ENCODE results near the gene MLLT3.

Gene MLLT3

DNA sequence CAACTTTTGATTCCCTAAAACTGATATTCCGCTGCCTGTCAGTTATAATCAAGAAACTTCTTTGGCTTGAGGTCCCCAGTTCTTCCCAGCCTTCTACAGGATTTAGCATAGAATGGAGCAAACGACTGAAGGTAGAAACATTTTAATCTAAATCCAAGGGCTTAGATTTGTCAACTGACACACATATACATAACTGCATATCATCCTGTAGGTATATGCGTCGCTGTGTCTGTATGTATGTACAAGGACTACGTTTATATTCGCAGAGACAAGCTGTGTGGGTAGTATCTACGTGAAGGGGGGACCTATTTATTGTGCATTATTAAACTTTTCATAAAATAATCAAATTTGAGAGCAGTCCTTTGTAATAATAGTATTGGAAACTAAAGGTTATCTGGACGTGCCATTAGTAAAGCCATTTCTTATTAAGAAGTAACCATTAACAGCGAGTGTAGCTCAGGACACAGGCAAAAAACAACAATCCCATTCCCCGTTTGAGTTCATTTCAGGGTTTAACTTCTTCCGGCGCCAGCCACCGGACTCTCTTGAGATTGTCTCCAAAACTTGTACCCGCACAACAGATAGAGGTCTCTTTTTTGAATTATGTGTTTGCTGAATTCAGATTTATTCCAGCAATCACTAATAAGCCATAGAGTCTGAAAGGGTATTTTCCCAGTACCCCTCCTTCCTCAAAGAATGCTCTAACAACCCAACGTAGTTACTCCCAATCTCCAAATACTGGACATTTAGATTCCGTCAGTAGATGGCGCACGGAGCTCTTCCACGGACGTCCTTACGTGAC is 2.1 kb upstream of the MLLT3 start:
- DNase-seq = peak; percentile 29

DNA sequence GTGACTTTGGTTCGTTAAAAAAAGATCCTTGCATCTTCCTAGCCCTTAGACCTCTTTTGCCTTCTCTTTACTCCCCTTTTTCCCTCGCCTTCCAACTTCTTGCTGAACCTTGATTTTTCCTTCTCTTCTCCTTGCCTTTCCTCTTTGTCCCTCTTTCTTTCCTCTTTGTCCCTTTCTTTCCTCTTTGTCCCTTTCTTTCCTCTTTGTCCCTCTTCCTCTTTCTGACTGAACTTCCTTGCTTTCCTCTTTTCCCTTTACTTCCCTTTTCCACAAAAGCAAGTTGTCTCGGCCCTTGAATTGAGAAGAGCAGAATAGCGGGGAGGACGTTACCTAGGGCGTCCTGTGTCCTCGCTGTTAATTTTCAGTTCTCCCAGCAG is 1.4 kb upstream of the MLLT3 start:
- DNase-seq = no peak

DNA sequence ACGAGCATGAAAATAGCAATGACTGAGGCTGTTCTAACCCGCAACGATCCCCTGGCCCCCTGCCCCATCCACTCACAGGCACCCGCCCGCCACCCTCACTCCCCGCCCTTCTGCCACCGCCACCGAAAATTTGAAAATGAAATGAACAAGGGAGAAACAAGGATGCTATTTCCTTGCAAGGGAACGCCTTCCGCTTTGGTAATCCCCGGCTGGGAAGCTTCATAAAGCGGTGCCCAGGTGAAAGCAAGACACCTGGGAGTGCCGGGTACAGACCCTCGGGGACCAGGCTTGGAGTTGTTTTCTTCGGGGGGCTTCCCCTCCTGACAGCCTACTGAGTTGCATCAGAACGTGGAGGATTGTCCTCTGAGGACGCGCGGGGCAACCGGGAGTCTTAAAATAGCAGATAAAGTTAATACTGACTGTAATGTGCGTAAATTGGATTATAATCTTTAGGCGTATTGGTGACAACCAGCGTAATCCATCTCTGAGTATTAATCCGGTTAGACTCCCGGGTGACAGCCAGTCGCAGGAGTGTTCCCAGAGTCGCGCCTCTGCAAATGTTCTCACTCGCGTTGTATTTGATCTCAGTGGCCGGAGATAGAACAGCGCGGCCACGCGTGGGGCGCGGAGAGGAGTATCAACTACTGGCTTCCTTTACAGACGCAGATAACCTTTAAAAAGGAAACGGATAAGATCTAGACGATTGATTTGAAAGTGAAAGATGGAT is 885 bp upstream of the MLLT3 start:
- DNase-seq = peak; percentile 46

GRCh38 chr9:20621471-20622329 is 599 bp downstream of the MLLT3 start:
- DNase-seq = peak; percentile 73

DNA sequence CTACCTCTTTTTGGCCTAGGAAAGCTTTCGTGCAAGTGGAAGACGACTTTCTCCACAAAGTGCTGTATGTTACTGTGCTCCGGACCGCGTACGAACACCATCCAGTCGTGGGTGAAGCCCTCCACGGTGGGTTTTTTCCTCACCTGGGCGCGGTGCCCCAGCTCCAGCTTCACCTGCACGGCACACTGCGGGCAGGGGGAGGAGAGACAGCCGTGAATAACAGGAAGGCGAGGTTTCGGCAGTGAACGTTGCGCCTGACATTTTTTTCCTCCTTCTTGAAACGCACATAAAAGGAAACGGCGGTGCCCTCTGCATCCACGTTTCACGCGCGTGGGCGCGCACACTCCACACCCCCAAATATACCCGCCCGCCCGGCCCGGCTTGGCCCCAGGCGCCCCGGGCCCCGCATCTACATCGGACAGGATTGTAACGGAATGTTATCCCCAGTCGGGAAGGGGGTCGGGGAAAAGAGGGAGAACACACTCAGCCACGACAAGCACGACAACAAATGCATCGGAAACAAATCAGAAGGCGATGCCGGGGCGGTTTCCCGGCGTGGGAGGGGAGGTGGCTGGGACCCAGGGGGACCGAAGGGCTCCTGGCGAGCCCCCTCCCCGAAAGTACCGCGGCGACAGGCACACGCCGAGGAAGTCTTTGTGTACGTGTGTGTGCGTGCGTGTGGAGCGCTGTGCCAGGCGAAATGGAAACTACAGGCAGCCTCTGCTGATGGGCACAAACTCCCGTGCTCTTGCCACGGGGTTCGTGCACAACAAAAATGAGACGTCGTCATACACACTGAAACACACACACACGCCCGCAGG is 1.4 kb downstream of the MLLT3 start:
- peak; percentile 43 for DNase-seq

GRCh38 chr9:20619487-20620200 is 2.7 kb downstream of the MLLT3 start:
- no peak for DNase-seq

DNA sequence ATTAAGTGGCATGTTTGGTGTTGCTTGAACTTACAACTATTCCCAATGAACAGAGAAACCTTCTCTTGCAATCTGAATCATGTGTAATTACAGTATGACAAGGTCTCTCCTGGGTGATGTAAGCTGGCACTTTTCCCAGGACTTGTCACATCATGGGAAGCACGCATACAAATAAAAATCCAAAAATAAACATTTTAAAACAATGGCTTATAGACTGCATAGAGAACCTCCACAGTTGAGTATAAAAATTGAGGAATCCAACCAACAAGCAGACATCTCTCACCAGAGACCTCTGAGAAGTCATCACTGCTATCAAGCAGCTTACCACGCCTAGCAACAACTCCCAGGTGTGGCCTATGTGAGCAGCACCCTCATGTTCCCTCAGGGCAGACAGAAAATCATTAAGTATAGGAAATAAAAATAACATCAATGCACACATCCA is 3.9 kb downstream of the MLLT3 start:
- no peak for DNase-seq

- DNase-seq = no peak
Measured at GRCh38 chr9:20616808-20617207, 5.5 kb downstream of the MLLT3 start.

DNA sequence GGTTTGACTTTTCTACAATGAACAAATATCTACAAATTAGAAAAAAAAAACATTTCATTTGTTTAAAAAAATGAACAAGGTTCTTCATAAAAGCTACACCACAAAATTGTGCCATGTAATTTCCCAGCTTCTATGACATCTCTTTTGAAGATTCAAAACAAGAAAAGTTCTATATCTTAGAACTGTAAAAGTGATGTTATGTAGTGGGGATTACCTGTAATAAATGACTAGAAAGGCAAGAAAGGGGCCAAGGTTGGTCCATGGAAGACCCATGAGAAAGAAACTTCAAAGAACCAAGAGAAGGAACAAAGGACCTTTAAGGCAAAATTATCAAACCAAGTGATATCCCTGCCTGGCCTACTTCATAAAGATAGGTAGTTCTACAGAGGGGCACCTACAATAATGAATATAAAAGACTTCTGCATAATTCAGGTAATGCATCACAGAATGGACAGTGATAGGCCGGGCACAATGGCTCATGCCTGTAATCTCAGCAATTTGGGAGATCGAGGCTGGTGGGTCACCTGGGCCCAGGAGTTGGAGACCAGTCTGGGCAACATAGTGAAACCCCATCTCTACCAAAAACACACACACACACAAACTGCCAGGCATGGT is 7.6 kb downstream of the MLLT3 start:
- no peak for DNase-seq

DNA sequence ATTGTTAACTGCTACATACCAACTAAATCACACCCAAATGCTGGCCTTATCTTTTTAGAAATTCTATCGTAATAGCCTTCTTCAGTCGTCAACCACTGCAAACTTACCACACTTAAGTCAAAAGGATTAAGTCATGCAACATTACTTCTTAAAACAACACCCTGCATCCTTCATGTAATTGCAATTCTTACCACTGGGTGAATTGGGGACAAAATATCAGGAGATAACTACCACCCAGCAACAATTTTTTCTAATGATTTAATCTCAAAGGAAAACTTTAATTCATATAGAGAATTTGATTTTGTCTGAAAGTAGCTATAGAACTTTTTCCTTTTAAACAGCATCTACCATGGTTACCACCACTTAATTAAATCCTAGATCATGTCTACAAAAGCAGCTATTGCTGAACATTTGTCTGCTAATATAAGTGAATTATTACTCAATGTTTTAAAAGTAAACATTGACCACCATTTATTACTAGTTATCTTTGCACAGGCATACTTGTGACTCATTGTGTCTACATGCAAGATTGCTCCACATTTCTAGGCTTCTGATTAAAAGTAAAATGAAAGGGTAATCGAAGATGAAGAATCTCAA is 10.5 kb downstream of the MLLT3 start:
- no peak for DNase-seq

- no peak for DNase-seq
Measured at GRCh38 chr9:20610591-20610990, 11.7 kb downstream of the MLLT3 start.

DNA sequence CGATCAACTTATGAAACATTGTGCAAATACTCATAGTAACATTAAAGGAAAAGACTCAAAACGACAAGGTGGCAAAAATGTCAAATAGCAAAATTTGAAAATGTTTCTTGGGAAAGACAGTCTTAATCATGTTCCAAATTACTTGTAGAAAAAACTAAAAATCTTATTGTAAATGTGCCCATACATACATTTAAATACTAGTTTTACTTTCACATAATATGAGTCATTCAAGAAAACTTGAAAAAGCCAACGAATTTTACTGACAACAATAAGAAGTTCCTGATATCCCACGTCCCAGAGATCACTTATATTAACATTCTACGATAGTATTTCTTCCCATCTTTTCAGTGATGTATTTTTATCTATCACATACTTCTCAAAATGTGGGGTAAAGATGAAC is 13.7 kb downstream of the MLLT3 start:
- DNase-seq = no peak

DNA sequence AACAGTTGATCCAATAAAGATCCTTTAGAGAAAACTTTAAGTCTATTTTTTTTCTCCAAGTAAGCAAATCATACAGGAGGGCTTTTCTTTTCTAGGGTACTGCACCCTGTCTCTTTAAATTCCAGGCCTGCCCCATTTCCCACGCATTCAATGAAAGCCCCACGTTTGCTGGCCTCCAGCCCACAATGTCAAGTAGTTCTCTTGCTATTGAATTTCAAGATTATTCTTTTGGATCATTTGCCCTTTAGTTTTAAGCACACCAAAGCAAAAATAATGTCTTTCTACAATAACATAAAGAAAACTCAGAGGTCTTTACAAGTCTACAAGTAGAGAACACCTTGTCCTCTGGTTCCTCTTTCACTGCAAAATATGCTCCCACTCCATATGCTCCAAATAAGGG is 15.6 kb downstream of the MLLT3 start:
- no peak for DNase-seq

- DNase-seq = no peak
Measured at GRCh38 chr9:20604562-20604961, 17.7 kb downstream of the MLLT3 start.

DNA sequence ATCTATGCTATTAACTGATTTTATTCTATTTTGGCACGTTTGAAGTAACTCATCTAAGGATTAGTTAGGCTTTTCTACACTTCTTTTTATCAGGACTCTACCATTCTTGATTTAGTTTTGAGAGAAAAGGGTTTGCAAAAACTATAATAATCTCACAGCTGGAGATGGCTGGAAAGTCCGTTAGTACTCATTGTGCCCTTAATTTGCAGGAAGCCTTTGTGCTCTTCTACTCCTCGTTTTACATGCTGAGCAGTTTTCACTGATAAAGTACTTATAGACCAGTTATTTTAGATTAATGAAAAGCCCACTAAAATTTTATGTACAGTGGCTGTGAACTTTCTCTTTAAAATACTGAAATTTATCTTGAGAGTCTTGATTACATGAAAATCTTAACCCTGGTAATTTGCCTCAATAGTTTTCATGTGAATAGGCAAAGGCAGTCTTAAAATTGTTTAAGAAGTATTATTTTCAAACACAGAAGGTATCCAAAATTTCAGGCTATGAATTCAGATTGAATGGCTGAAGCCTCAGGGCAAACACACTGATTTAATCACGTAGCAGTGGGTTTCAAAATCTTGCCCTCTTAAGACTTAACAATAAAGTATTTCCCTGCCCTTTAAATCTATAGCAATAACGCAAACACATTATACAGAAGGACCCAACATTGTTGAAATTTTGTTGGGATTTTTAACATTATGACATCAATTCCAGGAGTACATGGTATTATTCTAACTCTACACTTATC is 18.6 kb downstream of the MLLT3 start:
- DNase-seq = no peak

DNA sequence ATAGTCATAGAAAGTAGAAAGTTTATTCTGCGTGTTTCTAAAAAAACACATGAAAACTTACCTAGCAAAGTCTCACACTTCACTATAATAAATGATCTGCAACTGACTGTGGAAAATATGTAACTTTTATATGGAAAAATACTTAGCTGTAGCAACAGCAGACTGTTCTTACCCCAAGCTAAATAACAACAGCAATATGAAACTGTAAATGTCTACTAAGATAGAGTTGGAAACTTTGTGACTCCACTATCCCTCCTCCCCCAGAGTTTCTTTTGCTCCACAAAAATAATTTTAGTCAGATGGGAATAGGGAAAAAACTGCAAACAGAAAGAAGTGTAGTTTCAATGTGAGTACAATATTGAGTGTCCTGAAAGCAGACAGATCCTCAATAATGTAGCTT is 21.0 kb downstream of the MLLT3 start:
- DNase-seq = no peak

- DNase-seq = no peak
Measured at GRCh38 chr9:20599195-20599594, 23.1 kb downstream of the MLLT3 start.

DNA sequence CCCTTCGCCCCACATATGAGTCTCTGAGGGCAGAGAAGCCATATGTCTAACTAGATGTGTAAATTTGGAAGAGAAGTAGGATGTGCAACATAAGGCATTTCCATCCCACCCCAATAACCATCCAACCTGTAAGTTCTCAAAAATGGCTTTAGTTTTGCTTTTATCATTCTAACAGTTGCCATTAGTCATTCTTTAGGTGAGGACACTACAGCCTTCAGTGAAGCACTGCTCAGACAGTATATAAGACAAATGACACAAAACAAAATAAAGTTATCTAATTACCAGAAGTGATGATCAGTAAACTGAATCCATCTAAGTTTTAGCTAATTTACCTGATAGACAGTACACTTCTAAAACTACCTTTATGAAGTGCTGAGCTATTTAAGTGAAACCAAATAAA is 23.9 kb downstream of the MLLT3 start:
- DNase-seq = no peak

DNA sequence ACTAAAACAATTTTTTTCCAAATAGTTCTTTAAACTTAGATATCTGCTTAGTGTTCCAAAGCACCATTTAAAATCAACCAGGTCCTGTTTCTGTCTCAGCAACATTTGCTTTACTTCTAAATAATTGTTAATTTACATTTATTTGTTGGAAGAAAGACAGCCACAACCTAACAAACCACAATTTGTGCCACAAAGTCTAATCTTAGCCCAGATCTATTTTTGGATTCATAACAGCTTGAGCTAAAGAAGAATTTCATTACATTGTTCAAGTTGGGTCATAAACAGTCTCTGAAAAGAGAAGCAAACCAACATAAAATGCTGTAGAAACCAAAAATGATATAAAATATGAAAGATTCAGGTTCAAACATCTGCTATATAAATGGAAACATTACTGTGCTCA is 24.4 kb downstream of the MLLT3 start:
- DNase-seq = no peak

DNA sequence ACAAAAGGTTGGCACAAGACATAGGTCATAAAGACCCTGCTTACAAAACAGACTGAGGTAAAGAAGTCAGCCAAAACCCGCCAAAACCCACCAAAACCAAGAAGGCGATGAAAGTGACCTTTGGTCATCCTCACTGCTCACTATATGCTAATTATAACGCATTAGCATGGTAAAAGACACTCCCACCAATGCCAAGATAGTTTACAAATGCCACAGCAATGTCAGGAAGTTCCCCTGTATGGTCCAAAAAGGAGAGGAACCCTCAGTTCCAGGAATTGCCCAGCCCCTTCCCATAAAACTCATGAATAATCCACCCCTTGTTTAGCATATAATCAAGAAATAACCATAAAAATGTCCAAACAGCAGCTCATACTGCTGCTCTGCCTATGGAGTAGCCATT is 27.7 kb downstream of the MLLT3 start:
- DNase-seq = no peak
